HG03064 (cell line): ENCODE data around the gene FAM13A.
A peak's percentile ranks its signal among the peaks of the same experiment; 100 is the strongest.

Source experiments
- ATAC-seq: cut with Tn5 transposase; IDR thresholded peaks from one replicate; pipeline ENCODE4 v1.9.1; 2021; ENCODE audit warnings: low read depth; ENCODE audit not compliant: unreplicated experiment

FAM13A gene

DNA sequence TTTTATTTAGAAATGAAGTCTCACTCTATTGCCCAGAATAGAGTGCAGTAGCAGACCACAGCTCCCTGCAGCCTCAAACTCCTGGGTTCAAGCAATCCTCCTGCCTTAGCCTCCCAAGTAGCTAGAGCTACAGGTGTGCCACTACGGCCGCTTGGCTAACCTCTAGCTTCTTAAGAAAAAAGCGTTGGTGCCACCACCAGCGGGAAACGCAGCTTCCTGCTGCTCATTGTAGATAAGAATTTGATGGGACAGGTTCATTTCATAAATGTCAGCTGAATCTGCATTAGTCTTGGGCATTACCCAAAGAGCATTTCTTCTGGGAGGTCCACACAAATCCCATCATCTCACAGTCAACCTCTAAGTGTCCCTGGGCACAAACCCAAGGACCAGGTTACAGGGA is 326.2 kb downstream of the FAM13A start:
- ATAC-seq: no peak

DNA sequence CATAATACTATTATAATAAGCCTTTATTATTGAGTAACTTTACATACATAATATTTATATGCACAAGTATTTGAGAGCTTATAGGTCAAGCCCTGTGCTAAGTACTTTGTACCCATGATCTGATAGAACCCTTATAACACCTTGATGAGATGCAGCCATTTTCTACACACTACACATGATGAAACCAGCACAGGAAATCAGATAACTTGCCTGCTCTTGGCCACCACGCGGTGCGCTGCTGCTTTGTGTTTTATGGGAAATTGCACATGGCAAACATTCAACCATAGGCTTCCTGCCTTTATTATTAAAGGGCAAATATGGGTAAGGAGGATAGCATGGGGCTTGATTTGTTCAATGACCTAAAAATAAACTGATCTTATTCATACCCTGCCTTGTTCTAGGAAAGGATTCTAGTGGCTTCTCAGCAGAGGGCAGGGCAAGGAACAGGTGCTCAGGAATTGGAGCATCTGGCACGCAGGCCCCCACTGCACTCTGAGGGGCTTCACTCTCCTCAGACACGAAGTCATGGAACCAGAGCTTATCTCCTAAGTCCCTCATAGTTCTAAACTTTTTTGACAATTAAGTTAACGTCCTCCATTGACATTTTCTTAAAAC is 327.7 kb downstream of the FAM13A start:
- no peak for ATAC-seq

DNA sequence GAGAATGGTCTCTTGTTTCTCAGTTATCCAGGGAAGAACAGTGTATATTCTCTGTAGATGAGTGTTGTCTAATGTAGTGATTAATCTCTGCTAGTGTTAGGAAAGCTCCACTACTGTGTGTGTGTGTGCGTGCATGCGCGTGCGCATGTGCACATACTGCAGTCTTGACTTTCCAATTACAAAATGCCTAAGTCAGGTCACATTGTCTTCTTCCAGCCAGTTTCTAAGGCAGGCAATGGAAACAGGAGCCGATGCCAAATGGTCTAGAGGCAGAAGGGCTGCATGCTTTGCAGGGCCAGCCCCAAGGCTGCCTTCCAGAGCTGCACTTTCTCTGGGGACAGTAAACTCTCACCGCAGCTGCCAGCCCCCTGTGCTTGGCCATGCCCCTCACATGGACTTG is 328.8 kb downstream of the FAM13A start:
- ATAC-seq: no peak

DNA sequence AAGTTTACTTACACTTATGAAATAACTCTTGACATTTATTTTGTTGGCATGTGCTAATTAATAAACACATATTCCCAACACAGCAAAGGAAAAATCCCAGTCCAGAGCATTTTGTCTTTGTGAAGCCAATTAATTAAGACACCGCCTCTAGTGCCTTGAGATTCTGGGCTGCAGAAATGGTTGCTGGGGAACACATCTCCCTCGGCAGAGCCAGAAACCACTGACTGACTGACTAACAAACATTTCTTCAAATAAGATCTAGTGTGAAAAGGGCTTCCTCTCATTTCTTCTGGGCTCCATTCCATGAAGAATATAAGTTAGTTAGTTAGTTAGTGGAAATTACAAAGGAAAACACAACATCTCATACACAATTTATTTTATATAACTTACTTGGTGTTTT is 331.0 kb downstream of the FAM13A start:
- ATAC-seq: no peak

DNA sequence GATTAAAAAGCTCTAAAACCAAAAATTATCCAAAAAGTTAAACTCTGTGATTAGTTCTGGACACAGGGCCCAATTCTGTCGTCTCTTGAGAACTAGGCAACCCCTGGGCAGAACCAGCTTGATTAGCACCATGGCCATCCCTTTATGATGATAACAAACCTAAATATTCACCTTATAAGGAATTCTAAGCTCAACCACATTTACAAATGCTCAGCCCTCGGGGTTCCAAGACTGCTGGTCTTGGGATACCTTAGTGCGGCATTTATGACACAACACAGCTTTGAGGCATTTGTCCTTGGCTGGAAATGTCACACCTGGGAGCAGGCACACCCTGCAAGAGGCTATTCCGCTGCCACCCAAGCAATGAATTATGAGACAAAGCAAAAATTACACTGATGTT is 331.8 kb downstream of the FAM13A start:
- ATAC-seq: no peak

DNA sequence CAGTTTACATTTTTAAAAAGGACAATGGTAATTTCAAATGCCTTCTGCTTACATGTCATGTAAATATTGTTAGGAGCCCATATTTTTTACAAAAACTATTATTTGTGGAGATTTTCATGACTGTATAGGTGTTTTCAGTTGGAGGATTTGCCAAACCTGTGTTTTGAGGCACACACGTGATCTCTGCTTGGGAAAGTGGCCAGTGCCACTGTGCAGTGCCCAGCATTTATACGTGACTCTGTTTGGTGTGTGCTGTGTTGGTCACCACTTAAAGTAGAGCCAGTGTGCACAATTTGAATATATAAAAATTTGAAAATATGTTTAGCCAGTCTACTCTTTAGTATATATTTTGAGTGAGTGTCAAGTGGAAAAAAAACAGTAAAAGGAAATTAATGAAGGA is 332.6 kb downstream of the FAM13A start:
- ATAC-seq: no peak

DNA sequence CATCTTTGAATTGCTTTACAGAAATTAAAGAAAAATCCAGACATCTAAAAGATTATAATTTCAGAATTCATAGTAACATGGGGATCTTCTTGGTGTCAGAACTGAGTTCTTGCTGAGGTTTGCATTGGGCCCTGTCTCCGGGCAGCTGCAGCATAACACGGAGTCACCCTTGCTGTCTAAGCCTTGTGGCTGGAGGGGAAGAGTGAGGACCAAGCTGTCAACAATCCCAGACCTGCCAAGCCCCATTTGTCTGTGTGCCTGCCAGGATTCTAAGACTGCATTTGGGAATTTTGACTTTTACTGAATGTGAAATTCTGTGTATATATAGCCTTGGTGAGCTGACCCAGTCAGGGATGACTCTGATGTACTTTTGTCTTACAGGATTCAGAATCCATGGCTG is 334.2 kb downstream of the FAM13A start:
- no peak for ATAC-seq

DNA sequence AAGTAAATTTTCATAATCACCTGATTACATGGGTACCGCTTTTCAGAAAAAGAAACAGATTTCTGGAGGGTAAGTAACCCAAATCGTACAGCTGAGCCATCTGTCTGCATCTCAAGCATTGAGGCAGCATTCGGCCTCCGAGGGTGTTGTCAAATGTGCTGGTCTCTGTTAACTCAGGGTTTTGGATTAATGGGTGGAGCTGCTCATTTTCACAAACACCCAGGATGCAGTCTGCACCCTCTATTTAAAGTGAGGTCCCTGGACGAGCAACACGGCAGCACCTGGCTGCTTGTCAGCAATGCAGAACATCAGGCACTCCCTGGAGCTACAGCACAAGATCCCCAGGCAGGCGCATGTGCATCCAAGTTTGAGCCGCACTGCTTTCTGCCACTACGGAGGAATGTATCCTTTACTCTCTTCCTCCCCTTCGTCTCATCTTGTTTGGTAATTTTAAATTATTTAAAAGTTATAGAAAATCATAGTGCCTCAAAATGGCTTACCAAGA is 334.7 kb downstream of the FAM13A start:
- ATAC-seq: no peak

DNA sequence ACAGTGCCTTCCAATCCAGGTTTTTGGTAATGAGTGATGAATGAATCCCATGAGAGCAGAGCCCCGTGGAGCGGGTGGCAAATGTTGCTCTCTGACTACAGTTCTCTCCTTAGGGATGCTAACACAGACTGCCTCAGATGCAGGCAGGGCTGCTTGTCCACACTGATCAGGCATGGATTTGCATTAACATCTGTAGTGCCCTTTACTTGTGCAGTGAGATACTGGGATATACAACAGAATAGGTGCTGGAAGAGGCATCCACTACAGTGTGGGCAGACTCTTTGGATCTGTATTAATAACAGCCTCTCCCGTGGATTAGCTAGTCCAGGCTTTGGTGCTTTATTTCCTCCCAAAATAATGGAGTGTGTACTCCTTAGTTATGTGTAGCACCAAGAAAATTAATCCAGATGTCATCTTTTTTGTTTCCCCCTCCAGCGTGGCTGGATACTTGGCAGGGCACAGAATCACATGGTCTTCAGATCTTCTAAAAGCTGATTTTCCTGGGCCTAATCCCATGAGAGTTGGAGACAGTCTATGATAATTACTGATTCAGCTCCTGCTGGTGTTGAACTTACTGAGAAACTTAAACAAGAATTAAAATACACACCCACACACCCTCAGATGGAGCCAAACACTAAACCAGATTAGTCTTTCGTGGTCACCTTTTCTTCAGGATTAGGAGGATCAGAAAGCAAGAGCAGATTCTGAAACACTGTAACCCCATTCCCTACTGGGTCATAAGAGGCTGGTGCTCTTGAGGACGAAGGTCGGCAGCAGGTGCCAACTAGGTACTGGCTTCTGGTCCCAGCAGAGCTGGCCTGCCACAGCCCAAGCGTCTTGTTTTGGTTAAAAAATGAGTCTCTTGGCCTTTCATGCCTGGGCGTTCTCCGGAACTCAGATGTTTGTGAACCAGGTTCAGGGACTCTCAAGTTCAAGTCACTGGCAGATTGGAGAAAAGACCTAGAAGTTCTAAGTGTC is 336.2 kb downstream of the FAM13A start:
- no peak for ATAC-seq

DNA sequence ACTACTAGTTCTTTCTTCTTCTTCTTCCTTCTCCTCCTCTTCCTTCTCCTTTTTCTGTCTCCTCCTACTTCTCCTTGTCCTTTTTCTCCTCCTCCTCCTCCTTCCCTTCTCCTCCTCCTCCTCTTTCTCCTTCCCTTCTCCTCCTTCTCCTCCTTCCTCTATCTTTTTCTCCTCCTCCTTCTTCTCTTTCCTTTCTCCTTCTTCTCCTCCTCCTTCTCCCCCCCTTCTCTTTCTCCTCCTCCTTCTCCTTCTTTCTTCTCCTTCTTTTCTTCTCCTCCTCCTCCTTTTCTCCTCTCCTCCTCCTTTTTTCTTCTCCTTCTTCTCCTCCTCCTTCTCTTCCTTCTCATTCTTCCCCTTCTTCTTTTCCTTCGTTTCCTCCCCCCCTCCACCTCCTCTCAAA is 337.6 kb downstream of the FAM13A start:
- no peak for ATAC-seq

DNA sequence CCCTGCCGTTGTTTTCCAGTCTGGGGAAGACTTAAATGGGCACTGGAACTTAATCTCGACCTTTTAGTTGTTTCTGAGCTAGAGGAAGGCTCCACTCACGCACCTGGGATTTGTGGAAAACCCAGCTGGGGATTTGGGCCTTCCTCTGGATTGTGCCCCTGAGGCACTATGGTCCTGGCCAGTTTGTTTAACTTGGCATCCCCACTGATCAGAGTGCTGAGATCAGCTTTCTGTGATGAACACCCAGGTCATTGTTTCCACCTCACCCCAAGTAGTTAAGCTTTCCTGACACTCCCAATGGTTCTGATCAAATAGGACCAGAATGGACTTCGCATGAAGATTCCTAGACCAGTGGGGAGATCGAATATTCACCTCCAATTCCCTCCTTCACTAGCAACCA is 338.9 kb downstream of the FAM13A start:
- no peak for ATAC-seq

DNA sequence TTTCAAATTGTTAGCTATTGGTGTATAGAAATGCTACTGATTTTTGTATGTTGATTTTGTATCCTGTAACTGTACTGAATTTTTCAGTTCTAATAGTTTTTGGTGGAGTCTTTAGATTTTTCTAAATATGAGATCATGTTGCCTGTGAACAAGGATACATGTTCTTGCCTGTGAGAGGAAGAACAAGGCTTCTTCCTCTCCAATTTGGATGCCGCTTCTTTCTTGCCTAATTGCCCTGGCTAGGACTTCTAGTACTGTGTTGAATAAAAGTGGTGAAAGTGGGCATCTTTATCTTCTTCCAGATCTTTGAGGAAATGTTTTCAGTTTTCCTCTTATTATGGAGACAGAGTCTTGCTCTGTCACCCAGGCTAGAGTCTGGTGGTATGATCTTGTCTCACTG is 343.2 kb downstream of the FAM13A start:
- ATAC-seq: no peak

DNA sequence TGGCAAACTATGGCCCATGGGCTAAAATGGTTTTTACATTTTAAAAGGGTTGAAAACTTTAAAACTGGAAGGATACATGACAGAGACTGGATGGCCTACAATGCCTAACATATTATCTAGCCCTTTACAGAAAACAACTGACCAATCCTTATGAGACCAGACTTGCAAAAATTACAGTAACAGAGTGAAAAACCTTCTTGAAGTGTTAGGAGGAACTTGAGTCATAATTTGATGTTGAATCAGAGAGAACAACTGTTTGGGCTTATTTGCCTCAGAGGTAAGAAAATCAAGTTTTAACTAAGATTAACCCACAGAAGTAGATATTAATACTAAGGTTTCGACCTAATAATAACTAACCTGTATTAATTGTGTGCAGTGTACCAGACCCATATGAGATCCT is 347.0 kb downstream of the FAM13A start:
- ATAC-seq: no peak

DNA sequence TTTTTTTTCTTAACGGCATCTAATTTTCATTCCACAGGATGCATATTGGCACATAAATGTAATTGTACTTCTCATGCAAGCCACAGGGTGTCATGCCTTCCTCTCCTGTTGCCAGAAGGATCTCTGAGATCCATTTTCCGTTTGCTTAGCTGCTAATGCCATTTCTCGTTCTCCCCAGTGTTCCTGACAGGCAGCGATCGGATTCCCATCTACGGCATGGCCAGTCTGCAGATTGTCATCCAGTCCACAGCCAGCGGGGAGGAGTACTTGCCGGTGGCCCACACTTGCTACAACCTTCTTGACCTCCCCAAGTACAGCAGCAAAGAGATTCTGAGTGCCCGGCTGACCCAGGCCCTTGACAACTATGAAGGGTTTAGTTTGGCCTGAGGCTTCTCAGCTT is 350.4 kb downstream of the FAM13A start:
- no peak for ATAC-seq

DNA sequence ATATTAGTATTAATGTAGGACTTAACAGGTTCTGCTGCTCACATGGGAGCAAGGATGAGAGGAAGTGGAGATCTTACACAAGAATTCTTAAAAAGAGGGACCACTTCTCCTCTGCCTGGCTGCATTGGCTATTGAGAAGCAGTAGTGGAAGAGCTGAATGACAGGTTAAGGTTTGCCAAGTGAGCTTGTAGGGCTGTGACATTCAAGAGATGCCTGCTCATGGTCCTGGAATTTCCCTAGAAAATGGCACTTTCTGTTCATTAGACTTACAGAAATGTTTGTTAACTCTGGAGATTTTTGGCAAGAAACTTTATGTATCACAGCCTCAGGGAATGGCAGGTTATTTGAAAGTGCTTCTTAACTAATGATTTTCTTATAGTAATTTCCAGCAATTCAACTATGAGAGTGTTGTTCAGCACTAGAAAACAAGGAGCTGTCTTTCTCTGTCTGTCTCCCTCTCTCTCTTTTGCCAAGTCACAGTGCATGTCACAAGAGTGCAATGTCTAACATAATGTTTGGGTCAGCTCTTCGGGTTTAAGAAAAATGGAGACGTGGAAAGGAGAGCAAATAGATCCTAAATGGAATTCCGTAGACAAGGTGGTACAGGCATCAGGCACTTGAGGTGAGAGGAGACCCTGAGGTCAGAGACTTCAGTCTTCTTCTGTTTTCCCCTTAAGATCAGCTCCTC is 351.0 kb downstream of the FAM13A start:
- ATAC-seq: no peak

DNA sequence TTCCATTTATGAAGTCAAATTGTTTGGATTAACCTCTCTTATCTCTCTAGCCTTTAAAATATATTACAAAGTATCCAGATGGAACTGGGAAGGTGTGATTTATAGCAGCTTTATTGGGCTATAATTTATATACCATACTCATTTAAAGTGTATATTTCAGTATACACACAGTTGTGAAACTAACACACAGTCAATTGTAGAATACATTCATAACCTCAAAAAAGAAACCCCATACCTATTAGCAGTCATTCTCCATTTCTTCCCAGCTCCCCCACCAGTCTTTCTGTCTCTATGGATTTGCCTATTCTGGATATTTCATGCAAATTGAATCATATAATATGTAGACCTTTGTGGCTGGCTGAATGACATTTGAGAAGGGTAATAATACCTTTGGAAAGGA is 351.8 kb downstream of the FAM13A start:
- no peak for ATAC-seq

DNA sequence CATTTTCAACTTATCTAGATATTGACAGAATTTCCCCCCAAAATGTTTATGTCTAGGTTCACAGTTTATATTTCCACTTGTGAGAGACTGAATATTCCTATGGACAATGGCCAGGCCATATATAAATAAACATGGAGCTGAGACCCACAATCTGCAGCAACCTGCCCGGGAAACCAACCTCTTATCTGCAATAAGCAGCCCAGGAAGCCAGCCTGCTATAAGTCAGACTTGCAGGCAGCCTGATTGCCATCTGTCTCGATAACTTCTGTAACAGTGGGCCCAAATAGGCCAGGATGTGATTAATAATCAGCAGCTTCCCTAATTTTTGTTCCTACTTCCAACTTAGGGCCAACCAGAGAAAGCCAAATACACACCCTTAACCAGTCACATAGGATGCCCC is 354.2 kb downstream of the FAM13A start:
- ATAC-seq: no peak

DNA sequence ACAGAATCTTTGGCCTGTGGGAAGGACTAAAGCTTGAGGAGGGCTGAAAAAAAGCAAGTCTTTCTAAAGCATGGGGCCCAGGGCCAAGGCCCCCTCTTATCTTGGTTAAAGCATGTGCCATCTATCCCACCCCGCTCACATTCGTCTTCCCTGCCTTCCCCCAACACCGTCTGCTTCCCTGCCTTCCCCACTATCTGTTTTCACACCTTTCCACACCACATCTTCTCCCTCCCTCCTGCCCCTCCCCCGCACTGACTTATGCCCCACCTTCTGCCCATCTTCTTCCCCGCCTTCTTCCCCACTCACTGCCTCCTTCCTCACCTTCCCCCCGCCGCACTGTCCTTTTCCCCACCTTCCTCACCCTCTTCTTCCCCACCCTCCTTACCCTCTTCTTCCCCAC is 358.5 kb downstream of the FAM13A start:
- no peak for ATAC-seq

DNA sequence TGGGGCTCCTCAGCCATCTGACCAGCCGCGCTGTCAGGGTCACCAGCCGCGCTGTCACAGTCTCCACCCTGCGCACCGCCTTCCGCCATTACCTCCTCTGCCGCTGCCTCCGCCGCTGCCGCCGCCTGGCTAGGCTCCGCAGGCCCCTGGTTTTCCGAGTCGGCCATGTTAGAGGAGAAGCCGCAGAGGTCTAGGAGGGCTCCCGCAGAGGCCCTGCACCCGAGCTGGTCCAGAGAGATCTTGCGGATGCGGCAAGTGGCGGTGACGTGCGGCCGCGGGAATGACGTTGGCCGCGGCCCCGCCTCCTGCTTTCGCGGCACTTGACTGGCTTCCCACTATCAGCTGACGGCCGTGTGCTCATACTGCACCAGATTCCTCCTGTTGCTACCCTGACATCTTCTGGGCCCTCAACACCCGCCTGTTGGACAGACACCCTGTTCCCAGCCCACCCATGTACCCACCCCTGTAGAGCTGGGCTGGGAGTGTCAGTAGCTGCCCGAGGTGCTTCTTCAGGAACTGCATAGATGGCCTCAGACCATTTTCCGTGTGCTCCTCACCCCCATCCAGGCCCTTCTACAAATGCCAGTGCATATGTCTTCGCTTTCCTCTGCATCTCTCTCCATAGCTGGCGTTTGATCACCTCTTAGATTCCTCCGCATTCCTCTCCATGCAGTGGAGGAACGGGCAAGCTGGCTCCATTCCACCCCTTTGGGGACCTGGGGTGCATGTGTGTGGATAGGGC is 359.2 kb downstream of the FAM13A start, which contains the start of gene NAP1L5:
NAP1L5 (minus strand) TSS at position 242 of the 742 bp plus-strand sequence; CDS start at position 167, 75 bp downstream.
- ATAC-seq: peak; percentile 93

DNA sequence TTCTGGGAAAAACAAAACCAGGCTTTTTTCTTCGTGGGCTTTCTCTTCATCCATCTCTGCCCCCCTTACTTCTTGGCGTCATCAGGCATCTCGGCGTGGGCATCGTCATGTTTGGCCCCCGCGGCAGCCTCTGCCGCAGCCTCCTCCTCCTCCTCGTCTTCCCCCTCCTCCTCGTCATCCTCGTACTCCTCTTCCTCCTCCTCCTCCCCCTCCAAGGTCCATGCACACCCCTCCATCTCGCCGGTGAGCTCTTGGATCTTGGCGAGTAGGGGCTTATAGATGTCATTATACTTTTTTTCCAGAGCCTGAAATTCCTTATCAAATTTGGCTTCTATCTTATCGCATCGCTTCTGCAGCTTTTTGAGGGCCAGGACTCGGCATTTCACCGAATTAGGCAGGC is 359.8 kb downstream of the FAM13A start:
- ATAC-seq: no peak
